Fibroblast of gingiva (primary cell): ENCODE data around the gene CSK.

Experiments used
- DNase-seq: peaks from one replicate; pipeline ENCODE4 v3.0.0-alpha.2; 2011; ENCODE audit warnings: low read depth

The CSK gene

GRCh38 chr15:74787251-74788041 lies 5.6 kb downstream of the CSK start:
- peak; percentile 42 for DNase-seq

- DNase-seq, result no peak
Observed at GRCh38 chr15:74788042-74788682, 6.3 kb downstream of the CSK start.

DNA sequence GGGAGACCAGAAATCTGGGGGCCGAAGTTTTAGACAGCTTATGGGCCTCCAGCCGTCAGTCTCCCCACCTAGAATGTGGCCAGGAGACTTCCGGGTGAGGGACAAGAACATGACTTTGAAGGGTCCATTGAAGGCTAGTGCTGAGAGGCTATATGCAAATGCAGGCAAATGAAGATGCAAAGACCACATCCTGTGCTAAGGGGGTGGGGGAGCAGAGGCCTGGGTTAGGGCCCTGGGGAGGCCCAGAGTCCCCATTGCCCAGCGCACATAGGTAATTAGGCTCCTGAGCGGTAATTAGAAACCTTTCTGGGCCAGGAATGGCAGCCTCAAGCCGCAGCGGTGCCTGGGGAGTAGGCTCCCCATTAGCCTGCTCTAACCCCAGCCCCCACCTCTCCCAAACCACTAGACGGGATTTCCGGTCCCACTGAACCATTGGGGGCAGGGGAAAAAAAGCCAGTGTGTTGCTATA lies 6.8 kb downstream of the CSK start:
- no peak for DNase-seq

DNA sequence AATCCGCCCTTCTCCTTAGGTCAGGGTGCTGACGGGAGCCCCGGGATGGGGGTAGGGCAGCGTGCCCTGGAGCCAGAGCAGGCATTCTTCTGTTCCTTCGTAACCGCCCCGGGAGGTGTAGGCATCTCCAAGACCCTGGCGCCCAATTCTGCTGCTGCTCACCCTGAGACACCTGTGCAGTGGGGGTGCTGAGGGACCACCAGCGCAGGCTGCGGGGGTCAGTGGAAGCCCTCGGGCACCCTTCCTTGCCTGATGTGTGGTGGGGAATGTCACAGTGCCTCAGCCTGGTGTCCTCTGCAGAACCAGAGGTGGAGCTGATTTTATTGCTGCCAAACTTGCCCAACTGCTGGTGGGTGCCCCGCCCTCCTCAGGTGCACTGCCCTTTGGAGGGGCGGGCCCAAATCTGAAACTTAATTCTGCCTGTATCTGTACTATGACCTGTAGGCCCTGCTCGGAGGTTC lies 7.3 kb downstream of the CSK start:
- DNase-seq, result no peak

DNA sequence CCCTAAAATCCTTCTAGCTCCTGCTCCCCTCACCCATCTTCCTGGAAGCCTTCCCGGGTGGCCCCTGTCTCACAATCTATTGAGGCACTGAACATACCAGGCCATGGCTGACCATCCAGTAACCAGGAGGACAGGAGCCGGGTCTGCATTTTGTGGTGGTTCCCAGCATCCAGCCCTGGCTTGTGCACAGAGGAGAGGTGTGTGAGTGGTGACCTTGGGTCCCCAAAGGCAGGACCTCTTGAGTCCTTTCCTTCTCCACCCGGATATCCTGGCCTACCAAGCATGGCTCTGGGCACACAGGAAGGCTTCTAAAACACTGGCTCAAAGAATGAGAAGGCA lies 7.8 kb downstream of the CSK start:
- DNase-seq, result no peak

GRCh38 chr15:74790080-74790916 lies 8.4 kb downstream of the CSK start:
- peak; percentile 42 for DNase-seq

- DNase-seq, result no peak
Observed at GRCh38 chr15:74791007-74791406, 9.1 kb downstream of the CSK start.

GRCh38 chr15:74791667-74792066 lies 9.8 kb downstream of the CSK start:
- DNase-seq, result no peak

DNA sequence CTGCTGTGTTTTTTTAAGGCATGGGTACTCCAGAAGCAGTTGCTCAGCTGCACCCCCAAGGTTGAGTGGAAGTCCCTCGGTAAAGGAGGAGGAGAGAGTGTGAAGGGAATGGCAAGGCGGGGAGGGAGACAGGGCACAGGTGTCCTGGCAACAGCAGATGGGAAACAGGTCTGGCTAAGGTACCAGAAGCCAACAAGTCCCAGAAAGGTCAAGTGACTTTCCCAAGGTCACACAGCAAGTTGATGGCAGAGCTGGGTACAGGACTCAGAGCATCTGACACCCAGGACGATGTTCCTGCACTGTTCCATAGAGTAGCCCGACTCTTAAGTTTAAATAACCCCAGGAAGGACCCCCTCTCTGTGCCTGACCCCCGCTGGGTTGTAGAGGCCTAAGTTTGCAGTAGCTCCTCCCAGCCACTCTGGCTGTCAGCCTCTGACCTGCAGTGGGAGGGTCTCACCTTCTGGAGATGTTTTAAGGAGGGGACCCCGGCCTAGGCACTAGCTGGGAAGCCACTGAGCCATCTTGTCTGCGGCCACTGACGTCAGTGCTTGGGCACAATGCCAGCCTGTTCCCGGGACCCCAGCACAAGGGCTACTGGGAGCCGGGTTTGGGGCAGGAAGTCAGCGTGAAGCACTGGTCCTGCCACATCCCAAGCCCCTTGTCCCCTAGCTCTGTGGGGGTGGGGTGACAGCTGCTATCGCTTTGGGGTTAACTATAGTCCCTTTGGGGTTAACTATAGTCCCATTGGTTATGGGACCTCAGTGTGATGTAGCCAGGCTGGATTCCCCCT lies 10.5 kb downstream of the CSK start:
- DNase-seq, result no peak

GRCh38 chr15:74793135-74794028 lies 11.5 kb downstream of the CSK start:
- DNase-seq, result no peak

DNA sequence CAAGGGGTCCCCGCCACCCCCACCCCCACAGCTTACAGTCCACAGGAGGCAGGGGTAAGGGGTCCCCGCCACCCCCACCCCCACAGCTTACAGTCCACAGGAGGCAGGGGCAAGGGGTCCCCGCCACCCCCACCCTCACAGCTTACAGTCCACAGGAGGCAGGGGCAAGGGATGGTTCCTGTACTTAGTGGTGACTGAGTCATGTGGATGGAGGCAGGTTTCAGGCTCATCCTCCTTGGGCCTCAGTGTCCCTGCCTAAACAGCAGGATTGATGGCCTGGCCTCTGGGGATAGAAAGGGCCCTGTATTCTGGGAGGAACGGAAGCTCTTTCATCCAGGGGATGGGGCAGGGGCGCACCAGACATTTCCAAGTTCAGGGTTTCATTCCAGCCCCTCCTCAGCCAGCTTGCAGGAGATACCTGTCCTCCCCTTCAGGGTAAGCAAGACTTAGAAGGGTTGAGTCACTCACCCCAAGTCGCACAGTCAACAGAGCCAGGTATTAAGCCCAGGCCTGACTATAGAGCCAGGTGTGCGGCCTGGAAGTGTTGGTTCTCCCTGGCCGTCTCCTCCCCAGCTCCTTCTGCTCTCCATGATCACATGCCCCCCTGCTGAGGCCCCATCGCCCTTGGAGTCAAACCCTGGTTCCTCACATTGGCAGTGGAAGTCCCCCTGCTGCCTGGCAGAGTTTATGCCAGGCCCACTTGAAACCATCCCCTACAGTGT lies 12.5 kb downstream of the CSK start:
- DNase-seq, result no peak

GRCh38 chr15:74794970-74795349 lies 13.1 kb downstream of the CSK start:
- DNase-seq, result no peak

DNA sequence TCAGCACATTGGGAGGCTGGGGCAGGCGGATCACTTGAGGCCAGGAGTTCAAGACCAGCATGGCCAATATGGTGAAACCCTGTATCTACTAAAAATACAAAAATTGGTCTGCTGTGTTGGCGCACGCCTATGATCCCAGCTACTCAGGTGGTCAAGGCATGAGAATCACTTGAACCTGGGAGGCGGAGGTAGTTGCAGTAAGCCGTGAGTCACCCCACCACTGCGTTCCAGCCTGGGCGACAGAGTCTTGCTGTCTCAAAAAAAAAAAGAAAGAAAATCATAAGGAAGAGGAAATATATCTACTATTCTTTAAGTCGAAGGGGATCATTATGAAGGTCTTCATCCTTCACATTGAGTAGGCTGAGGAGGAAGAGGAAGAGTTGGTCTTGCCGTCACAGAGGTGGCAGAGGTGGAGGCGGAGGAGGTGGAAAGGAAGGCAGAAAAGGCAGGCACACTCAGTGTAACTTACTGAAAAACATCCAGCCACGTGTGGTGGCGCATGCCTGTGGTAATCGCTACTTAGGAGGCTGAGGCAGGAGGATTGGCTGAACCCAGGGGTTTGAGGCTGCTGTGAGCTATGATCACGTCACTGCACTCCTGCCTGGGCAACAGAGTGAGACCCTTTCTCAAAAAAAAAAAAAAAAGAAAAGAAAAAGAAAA lies 14.2 kb downstream of the CSK start:
- DNase-seq, result no peak

- no peak for DNase-seq
Observed at GRCh38 chr15:74798388-74799254, 16.7 kb downstream of the CSK start.

- DNase-seq, result no peak
Observed at GRCh38 chr15:74799255-74799855, 17.5 kb downstream of the CSK start.

DNA sequence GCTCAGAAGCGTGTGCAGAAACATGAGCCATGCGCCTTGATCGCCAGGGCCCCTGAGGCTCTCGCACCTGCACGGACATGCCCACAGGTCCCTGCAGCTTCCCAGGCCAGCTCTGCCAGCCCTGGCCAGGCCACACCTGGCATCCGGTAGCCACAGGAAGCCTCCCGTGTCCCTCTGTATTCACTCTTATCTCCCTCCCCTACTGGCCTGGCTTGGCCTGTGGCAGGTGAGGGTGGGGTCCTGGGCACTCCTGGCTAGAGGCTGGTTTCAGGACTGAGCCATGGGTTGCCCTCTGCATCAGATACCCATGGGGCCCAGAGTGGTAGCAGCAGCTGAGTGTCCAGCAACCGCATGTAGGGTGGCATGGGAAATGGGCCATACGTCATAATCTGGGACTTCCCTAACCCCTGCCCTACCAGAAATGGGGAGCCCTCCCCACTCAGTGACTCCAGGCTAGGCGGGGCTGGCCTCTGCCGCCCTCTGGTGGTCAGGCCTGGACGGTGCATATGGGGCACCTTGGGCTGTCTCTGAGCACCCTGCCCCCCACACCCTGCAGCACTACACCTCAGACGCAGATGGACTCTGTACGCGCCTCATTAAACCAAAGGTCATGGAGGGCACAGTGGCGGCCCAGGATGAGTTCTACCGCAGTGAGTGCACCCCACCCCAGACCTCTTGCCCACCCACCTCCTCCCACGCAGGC lies 18.1 kb downstream of the CSK start:
- DNase-seq, result peak; percentile 60

GRCh38 chr15:74800559-74801094 lies 18.7 kb downstream of the CSK start:
- DNase-seq, result no peak
